Measurements from ENCODE around the gene PSMB9.
A peak's percentile ranks its signal among the peaks of the same experiment; 100 is the strongest.

PSMB9 gene

GRCh38 chr6:32830936-32831335 lies 23.1 kb upstream of the PSMB9 start:
- no peak for TF ChIP-seq CTCF (IDR thresholded peaks at IDR 0.05; ENCODE audit: low read depth, low read length, missing control alignments)
- DNase-seq (ENCODE audit: low read depth) = no peak
- H3K4me3 ChIP-seq (ENCODE audit: low read depth, low read length) = no peak overlapping the region

GRCh38 chr6:32832535-32832934 lies 21.5 kb upstream of the PSMB9 start:
- no peak overlapping the region for H3K4me3 ChIP-seq (ENCODE audit: low read depth, low read length)
- no peak for TF ChIP-seq CTCF (IDR thresholded peaks at IDR 0.05; ENCODE audit: low read depth, low read length, missing control alignments)
- DNase-seq (ENCODE audit: low read depth) = no peak

GRCh38 chr6:32833664-32834063 lies 20.3 kb upstream of the PSMB9 start:
- TF ChIP-seq CTCF (IDR thresholded peaks at IDR 0.05; ENCODE audit: low read depth, low read length, missing control alignments) = no peak
- no peak overlapping the region for H3K4me3 ChIP-seq (ENCODE audit: low read depth, low read length)
- DNase-seq (ENCODE audit: low read depth) = no peak

- H3K4me3 ChIP-seq (ENCODE audit: low read depth, low read length) = no peak overlapping the region
- no peak for TF ChIP-seq CTCF (IDR thresholded peaks at IDR 0.05; ENCODE audit: low read depth, low read length, missing control alignments)
- DNase-seq (ENCODE audit: low read depth) = no peak
Observed at GRCh38 chr6:32835167-32835893, 18.7 kb upstream of the PSMB9 start.

GRCh38 chr6:32836873-32837272 lies 17.1 kb upstream of the PSMB9 start:
- DNase-seq (ENCODE audit: low read depth) = no peak
- peak overlapping the region; percentile 72 for H3K4me3 ChIP-seq (ENCODE audit: low read depth, low read length)
- no peak for TF ChIP-seq CTCF (IDR thresholded peaks at IDR 0.05; ENCODE audit: low read depth, low read length, missing control alignments)

GRCh38 chr6:32837651-32838113 lies 16.3 kb upstream of the PSMB9 start:
- no peak for TF ChIP-seq CTCF (IDR thresholded peaks at IDR 0.05; ENCODE audit: low read depth, low read length, missing control alignments)
- H3K4me3 ChIP-seq (ENCODE audit: low read depth, low read length) = peak overlapping the region; percentile 72
- DNase-seq (ENCODE audit: low read depth) = no peak
